Glutamatergic neuron (in vitro differentiated cells): ENCODE measurements around the gene STK10. TPM values are rescaled to one million over a fixed set of nuclear protein-coding genes. Genes with fewer than 3 reads are reported as not detected.

Experiments used
- DNase-seq: peaks from one replicate; pipeline ENCODE4 v3.0.0; 2022
- H3K27ac Mint-ChIP-seq: one replicate; pipeline ENCODE4 v1.8.0; 2020; ENCODE audit warnings: mild to moderate bottlenecking, mixed read lengths, inconsistent platforms; ENCODE audit not compliant: unreplicated experiment
- H3K27me3 Mint-ChIP-seq: one replicate; pipeline ENCODE4 v1.8.0; 2020; ENCODE audit warnings: mild to moderate bottlenecking, moderate library complexity, mixed read lengths, inconsistent platforms; ENCODE audit not compliant: unreplicated experiment
- H3K36me3 Mint-ChIP-seq: one replicate; pipeline ENCODE4 v1.8.0; 2020; ENCODE audit warnings: mild to moderate bottlenecking, mixed read lengths, inconsistent platforms; ENCODE audit not compliant: unreplicated experiment
- H3K4me1 Mint-ChIP-seq: one replicate; pipeline ENCODE4 v1.8.0; 2020; ENCODE audit warnings: mild to moderate bottlenecking, low read depth, mixed read lengths, inconsistent platforms; ENCODE audit not compliant: unreplicated experiment
- H3K4me3 Mint-ChIP-seq: one replicate; pipeline ENCODE4 v1.8.0; 2020; ENCODE audit warnings: mild to moderate bottlenecking, mixed read lengths, inconsistent platforms; ENCODE audit not compliant: unreplicated experiment
- H3K9me3 Mint-ChIP-seq: one replicate; pipeline ENCODE4 v1.8.0; 2020; ENCODE audit warnings: mild to moderate bottlenecking, moderate library complexity, mixed read lengths, inconsistent platforms; ENCODE audit not compliant: unreplicated experiment
- total RNA-seq: library from RNA; stranded (reverse); fragmentation: NEBNext Ultra II Directional; extraction: Animal tissue kit (Norgen Biotek cat#: 25700); gene quantifications from one replicate; pipeline ENCODE4 v1.2.1, GENCODE V29; 2021; ENCODE audit not compliant: unreplicated experiment
- TF ChIP-seq, protein P1 (sequence below): fragments of 200-600 bp; sonication (generic); IDR thresholded peaks from one replicate; pipeline ENCODE4 v1.5.0; 2021; ENCODE audit not compliant: partially characterized antibody, unreplicated experiment

Gene STK10
- total RNA-seq, 1 donor from 2014 or later, result 84.7 TPM

DNA sequence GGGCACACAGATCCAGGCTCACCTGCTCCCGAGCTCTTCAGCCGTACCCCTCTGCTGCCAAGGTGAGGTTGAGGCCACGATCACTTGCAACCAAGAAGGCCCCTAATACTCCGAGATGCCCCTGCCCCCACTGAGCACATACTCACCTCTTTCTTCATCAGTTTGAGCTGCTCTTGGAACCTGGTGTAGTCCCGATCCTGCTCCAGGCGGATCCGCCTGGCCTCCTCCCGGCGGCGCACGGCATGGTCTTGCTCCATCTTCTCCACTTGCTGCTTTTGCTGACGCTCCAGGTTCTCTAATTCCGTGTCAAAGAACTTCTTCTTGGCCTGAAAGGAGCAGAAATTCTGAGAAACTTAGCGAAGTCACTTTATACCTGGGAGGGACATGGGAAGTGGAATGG lies 105.8 kb downstream of the STK10 start:
- TF ChIP-seq, protein P1, sequence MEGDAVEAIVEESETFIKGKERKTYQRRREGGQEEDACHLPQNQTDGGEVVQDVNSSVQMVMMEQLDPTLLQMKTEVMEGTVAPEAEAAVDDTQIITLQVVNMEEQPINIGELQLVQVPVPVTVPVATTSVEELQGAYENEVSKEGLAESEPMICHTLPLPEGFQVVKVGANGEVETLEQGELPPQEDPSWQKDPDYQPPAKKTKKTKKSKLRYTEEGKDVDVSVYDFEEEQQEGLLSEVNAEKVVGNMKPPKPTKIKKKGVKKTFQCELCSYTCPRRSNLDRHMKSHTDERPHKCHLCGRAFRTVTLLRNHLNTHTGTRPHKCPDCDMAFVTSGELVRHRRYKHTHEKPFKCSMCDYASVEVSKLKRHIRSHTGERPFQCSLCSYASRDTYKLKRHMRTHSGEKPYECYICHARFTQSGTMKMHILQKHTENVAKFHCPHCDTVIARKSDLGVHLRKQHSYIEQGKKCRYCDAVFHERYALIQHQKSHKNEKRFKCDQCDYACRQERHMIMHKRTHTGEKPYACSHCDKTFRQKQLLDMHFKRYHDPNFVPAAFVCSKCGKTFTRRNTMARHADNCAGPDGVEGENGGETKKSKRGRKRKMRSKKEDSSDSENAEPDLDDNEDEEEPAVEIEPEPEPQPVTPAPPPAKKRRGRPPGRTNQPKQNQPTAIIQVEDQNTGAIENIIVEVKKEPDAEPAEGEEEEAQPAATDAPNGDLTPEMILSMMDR, result no peak
- Mint-ChIP-seq H3K36me3 (no peaks in the 10 kb centered on the region), H3K4me3 (no peak overlapping the region), H3K9me3 (no peaks in the 10 kb centered on the region), H3K27me3 (peaks cover 1% of the 10 kb centered on the region), H3K27ac (no peak overlapping the region), H3K4me1 (peaks cover 3% of the 10 kb centered on the region)
- DNase-seq, result no peak

DNA sequence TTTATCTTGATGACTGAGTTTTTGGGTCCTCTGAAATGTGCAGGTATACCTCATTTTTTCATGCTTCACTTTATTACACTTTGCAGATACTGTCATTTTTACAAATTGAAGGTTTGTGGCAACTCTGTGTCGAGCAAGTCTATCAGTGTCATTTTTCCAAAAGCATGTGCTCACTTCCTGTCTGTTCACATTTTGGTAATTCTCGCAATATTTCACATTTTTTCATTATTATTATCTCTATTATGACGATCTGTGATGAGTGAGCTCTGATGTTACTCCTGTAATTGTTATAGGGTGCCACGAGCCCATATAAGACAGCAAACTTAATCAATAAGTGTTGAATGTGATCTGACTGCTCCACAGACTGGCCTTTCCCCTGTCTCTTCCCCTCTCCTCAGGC lies 108.1 kb downstream of the STK10 start:
- Mint-ChIP-seq H3K27me3 (peaks cover 2% of the 10 kb centered on the region), H3K4me3 (no peak overlapping the region), H3K9me3 (no peaks in the 10 kb centered on the region), H3K27ac (no peak overlapping the region), H3K36me3 (peaks cover 9% of the 10 kb centered on the region), H3K4me1 (peaks cover 8% of the 10 kb centered on the region)
- TF ChIP-seq, protein P1, result no peak
- DNase-seq, result no peak

DNA sequence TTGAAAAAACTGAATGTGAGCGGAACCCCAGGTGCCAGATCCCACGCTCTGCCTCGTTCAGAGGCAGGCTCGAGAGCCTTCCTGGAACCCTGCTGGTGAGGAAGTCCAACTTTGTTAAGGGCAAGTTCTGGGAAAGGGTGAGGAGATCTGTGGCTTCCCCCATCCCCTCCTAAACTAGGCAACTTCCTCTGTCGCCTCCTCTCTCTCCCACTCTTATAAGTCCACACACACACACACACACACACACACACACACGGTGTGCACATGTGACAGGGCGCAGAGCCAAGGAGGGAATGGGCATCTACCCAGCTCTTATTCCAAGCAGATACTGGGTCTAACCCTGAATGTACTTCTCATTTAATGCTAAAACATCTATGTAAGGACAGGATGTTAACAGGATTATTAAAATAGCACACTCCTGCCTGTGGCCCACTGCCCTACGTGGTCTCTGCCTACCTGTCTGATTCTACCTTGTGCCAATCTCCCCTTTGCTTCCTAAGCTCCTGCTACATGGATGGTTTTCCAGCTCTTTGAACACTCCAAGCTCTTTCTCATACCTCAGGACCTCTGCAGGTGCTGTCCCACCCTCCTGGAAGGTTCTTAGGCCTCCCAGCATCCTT lies 109.2 kb downstream of the STK10 start:
- Mint-ChIP-seq H3K9me3 (no peaks in the 10 kb centered on the region), H3K36me3 (peaks cover 9% of the 10 kb centered on the region), H3K4me3 (no peak overlapping the region), H3K4me1 (peaks cover 8% of the 10 kb centered on the region), H3K27me3 (peaks cover 2% of the 10 kb centered on the region), H3K27ac (no peak overlapping the region)
- TF ChIP-seq, protein P1, result no peak
- DNase-seq, result no peak

DNA sequence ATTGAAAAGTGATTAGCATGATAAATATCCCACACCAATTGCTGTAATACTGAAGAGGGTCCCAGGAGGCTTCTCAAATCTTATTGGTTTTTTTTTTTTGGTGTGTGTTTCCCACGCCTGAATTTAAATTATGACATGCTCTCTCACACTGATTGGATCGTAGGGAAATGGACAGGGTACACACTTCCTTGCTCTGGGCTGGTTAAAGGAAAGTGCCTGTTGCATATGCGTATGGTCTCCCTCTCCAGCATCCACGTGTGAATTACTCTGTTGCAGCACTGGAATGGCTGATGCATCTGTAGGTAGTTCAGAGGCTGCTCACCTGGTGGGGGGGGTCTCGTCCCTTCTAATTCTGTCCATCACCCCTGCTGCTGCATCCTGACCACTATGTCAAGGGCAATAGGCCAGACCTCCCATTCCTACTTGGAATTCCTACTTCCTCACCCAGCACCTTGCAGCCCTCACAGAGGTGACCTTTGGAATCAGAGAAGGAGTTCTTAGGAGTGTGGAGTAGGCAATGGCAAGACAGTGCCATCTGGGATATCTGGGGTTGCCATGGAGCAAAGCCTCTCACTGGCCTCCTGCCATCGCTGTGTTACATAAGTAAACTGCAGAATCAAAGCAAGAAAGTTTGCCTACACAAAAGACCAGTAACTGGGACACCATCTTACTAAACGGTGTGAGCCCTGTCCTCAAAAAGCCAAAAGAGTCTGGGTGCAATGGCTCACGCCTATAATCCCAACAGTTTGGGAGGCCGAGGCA lies 110.2 kb downstream of the STK10 start:
- Mint-ChIP-seq H3K4me1 (peaks cover 8% of the 10 kb centered on the region), H3K9me3 (no peaks in the 10 kb centered on the region), H3K27me3 (peaks cover 2% of the 10 kb centered on the region), H3K4me3 (no peak overlapping the region), H3K36me3 (peaks cover 9% of the 10 kb centered on the region), H3K27ac (no peak overlapping the region)
- DNase-seq, result no peak
- TF ChIP-seq, protein P1, result no peak

DNA sequence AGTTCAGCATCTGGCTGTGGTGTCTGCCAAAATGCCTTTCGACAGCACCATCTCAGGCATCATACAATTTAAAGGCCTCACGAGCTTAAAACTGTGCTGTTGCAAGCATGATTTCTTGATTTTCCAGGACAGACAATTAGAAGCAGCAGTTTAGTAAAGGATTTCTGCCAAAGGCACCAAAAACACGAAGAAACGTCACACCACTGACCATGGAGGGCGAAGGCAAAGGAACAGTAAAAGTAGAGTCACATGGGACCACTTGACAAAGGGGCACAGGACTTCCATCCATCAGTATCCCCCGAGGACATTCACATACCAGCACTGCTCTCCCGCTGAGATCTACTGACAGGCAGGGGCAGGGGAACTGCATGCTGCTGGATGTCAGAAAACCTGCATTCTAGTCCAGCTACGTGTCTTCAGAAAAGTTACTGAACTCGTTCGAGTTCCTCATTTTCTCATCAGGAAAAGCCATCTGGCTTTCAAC lies 111.2 kb downstream of the STK10 start:
- Mint-ChIP-seq H3K27ac (no peak overlapping the region), H3K4me1 (peaks cover 8% of the 10 kb centered on the region), H3K4me3 (no peak overlapping the region), H3K27me3 (peaks cover 2% of the 10 kb centered on the region), H3K36me3 (peaks cover 9% of the 10 kb centered on the region), H3K9me3 (no peaks in the 10 kb centered on the region)
- DNase-seq, result no peak
- TF ChIP-seq, protein P1, result no peak
